Measurements from ENCODE around the gene SLC5A3.

Gene SLC5A3

GRCh38 chr21:34105947-34106541, 32.7 kb downstream of the SLC5A3 start:
- DNase-seq = no peak

- DNase-seq = no peak
Observed at GRCh38 chr21:34107606-34108005, 34.2 kb downstream of the SLC5A3 start.

GRCh38 chr21:34109075-34109474, 35.7 kb downstream of the SLC5A3 start:
- no peak for DNase-seq

- no peak for DNase-seq
Observed at GRCh38 chr21:34110594-34111202, 37.3 kb downstream of the SLC5A3 start.

GRCh38 chr21:34112316-34113033, 39.1 kb downstream of the SLC5A3 start:
- no peak for DNase-seq

- DNase-seq = no peak
Observed at GRCh38 chr21:34113842-34114241, 40.5 kb downstream of the SLC5A3 start.

- no peak for DNase-seq
Observed at GRCh38 chr21:34115160-34115559, 41.8 kb downstream of the SLC5A3 start.

- DNase-seq = no peak
Observed at GRCh38 chr21:34116569-34116968, 43.2 kb downstream of the SLC5A3 start.

GRCh38 chr21:34120867-34121266, 47.5 kb downstream of the SLC5A3 start:
- DNase-seq = no peak

GRCh38 chr21:34122047-34122446, 48.7 kb downstream of the SLC5A3 start:
- DNase-seq = no peak

All from NCI-H1694 (cell line).